Measurements from ENCODE around the gene TMC3.

DNA sequence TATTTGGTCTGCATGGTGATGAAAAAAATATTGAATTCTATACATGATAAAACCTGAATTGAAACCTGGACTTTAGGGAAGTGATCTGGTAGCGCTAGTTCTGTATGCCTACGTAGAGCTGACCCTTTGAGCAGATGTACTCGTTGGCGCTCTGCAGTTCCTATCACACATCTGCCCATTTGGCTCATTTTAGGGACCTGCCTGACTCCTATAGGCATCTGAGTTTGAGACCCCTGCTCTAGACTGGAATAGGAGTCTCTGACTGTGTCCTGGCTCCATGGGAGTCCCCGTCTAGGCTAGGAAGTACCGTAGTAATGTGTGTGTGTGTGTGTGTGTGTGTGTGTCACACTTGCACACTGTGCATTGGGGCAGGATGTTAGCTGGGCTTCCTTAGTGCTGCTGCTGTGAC is 71.3 kb downstream of the TMC3 start:
- TF ChIP-seq, protein P1, sequence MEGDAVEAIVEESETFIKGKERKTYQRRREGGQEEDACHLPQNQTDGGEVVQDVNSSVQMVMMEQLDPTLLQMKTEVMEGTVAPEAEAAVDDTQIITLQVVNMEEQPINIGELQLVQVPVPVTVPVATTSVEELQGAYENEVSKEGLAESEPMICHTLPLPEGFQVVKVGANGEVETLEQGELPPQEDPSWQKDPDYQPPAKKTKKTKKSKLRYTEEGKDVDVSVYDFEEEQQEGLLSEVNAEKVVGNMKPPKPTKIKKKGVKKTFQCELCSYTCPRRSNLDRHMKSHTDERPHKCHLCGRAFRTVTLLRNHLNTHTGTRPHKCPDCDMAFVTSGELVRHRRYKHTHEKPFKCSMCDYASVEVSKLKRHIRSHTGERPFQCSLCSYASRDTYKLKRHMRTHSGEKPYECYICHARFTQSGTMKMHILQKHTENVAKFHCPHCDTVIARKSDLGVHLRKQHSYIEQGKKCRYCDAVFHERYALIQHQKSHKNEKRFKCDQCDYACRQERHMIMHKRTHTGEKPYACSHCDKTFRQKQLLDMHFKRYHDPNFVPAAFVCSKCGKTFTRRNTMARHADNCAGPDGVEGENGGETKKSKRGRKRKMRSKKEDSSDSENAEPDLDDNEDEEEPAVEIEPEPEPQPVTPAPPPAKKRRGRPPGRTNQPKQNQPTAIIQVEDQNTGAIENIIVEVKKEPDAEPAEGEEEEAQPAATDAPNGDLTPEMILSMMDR (IDR thresholded peaks at IDR 0.05; ENCODE audit: insufficient read depth, low read depth, low read length), result no peak
- no peak for TF ChIP-seq EZH2 (IDR thresholded peaks at IDR 0.05; ENCODE audit: insufficient read depth, low read length)
